ENCODE measurements around the gene SYNM.

- TF ChIP-seq CTCF (IDR thresholded peaks at IDR 0.05; ENCODE audit: low read depth, low read length) (no peak), EZH2phosphoT487 (IDR thresholded peaks at IDR 0.05; ENCODE audit: low read depth) (no peak)
These were observed 9.3 kb upstream of the SYNM start for GRCh38 chr15:99095626-99096025.
